Measurements from ENCODE around the gene DDX39A. TPM values are rescaled to one million over a fixed set of nuclear protein-coding genes. Genes with fewer than 3 reads are reported as not detected.
"Not testable (repeated sequence)": the region's sequence is repeated elsewhere in the genome, so short reads cannot be mapped to it uniquely, and the experiment has no call there.

The DDX39A gene
- total RNA-seq, 3 donors from 2014 or later, result 56.9 to 85.5 (median 66.5) TPM

DNA sequence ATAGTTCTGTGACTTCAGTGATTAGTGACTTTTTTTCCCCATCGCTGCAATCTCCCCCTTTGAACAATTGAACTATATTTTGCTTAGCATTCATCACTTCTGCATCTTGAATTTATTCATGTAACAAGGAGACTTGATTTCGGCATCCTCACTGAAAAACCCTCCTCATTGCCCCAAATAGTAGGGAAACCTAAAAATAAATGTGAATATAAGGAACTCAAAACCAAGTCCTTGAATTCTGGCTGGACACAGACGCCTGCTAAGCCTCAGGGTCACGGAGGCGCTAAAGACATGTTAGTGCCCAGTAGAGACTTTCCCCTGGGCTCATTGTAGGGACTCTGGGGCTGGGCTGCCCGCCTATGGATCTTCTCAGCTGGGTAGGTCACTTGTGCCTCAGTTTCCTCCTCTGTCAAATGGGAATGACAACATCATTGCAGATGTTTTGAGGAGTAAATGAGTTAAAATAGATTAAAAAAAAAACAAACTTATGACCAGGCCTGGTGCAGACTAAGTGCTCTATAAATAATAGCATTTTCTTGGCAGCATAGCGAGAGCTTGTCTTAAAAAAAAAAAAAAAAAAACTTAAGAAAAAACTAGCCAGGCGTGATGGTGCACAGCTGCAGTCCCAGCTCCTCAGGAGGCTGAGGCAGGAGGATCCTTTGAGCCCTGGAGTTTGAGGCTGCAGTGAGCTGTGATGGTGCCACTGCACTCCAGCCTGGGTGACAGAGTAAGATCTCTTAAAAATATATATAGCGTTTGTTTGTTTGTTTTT is 39.7 kb downstream of the DDX39A start:
- Histone ChIP-seq H3K36me3 (ENCODE audit: low read depth) (no peaks in the 10 kb centered on the region), H3K9me3 (no peaks in the 10 kb centered on the region), H3K4me1 (ENCODE audit: low read depth) (peaks cover 38% of the 10 kb centered on the region), H3K4me3 (no peak overlapping the region)
- ATAC-seq (no peak), DNase-seq (no peak)
- TF ChIP-seq, protein P1, sequence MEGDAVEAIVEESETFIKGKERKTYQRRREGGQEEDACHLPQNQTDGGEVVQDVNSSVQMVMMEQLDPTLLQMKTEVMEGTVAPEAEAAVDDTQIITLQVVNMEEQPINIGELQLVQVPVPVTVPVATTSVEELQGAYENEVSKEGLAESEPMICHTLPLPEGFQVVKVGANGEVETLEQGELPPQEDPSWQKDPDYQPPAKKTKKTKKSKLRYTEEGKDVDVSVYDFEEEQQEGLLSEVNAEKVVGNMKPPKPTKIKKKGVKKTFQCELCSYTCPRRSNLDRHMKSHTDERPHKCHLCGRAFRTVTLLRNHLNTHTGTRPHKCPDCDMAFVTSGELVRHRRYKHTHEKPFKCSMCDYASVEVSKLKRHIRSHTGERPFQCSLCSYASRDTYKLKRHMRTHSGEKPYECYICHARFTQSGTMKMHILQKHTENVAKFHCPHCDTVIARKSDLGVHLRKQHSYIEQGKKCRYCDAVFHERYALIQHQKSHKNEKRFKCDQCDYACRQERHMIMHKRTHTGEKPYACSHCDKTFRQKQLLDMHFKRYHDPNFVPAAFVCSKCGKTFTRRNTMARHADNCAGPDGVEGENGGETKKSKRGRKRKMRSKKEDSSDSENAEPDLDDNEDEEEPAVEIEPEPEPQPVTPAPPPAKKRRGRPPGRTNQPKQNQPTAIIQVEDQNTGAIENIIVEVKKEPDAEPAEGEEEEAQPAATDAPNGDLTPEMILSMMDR (IDR thresholded peaks at IDR 0.05), result no peak
- intact Hi-C loops (cut with DNase I, micrococcal nuclease), result no loop called here

DNA sequence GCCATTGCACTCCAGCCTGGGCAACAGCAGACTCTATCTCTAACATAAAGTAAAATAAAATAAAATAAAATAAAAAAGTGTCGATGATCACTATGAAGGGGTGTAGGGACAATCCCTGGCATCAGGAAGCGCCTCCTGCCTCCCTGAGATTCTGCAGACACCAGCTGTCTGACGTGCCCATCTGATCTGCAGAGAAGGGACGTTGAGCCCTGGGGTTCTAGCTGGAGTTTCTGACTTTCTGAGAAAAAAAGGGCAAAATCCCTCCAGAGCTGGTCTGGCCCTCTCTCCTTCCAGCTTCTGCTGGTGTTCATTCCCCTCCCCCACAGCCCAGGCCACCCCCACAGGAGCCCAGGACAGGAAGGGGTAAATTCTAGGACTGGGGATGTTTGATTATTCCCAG is 40.3 kb downstream of the DDX39A start:
- intact Hi-C loops (cut with DNase I, micrococcal nuclease), result no loop called here
- no peak overlapping the region for H3K4me3 ChIP-seq
- ATAC-seq (no peak), DNase-seq (no peak)
- TF ChIP-seq, protein P1 (IDR thresholded peaks at IDR 0.05), result no peak
- no peaks in the 10 kb centered on the region for H3K36me3 ChIP-seq (ENCODE audit: low read depth)
- no peaks in the 10 kb centered on the region for H3K9me3 ChIP-seq
- peaks cover 32% of the 10 kb centered on the region for H3K4me1 ChIP-seq (ENCODE audit: low read depth)

DNA sequence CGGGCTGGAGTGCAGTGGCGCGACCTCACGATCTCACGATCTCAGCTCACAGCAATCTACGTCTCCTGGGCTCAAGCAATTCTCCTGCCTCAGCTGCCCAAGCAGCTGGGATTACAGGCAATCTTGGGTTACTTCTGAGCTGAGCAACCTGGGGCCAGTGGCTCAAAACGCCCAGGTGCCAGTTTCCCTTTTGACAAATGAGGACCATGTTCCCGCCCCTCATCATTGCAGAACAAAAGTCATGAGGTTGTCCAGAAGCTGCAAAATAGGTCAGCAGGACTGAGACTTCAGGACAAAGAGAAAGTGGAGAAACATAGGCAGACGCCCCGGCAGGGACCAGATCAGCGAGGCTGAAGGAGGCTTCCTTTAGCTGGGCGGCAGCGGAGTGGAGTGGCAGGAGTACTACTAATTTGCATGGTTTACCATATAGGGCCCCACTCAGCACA is 41.2 kb downstream of the DDX39A start:
- TF ChIP-seq, protein P1 (IDR thresholded peaks at IDR 0.05), result no peak
- Histone ChIP-seq H3K9me3 (no peaks in the 10 kb centered on the region), H3K4me1 (ENCODE audit: low read depth) (peaks cover 24% of the 10 kb centered on the region), H3K4me3 (no peak overlapping the region), H3K36me3 (ENCODE audit: low read depth) (no peaks in the 10 kb centered on the region)
- DNase-seq, result no peak
- ATAC-seq, result no peak
- intact Hi-C loops (cut with DNase I, micrococcal nuclease), result no loop called here

DNA sequence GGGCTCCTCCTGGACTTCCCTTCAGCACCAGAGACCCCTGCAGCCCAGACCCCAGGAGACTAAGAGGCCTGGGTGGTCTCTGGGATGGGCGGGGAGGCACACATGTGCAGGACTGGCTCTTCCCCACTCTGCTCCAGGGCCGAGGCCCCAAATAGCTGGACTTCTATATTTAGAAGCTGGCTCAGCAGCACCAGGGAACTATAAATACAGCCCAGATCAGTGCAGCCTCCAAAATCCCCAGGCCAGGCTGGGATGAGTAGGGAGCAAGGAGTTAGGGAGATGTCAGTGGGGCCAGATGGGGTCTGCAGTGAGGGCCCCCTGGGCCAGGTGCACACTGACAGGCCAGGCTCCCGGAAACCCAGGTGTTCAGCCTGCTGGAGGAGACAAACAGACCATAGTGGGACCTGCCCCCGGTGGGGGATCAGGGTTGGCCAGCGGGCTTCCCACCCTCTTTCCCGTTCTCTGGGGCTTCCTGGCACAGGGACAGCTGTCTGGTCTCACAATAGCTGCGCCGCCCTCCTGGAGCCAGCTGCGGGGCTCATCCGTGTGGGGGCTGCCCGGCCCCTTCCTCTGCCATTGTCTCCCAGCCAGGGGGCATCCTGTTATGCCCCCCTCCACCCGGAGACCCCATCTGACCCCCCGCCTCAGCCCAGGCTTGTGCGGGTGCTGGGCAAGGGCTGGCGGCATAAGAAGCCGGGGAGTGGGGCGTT is 43.4 kb downstream of the DDX39A start:
- ATAC-seq (peak; percentile 42), DNase-seq (no peak)
- Histone ChIP-seq H3K4me3 (no peak overlapping the region), H3K4me1 (ENCODE audit: low read depth) (peaks cover 15% of the 10 kb centered on the region), H3K36me3 (ENCODE audit: low read depth) (no peaks in the 10 kb centered on the region), H3K9me3 (no peaks in the 10 kb centered on the region)
- TF ChIP-seq, protein P1 (IDR thresholded peaks at IDR 0.05), result no peak
- intact Hi-C loops (cut with DNase I, micrococcal nuclease), result no loop called here

DNA sequence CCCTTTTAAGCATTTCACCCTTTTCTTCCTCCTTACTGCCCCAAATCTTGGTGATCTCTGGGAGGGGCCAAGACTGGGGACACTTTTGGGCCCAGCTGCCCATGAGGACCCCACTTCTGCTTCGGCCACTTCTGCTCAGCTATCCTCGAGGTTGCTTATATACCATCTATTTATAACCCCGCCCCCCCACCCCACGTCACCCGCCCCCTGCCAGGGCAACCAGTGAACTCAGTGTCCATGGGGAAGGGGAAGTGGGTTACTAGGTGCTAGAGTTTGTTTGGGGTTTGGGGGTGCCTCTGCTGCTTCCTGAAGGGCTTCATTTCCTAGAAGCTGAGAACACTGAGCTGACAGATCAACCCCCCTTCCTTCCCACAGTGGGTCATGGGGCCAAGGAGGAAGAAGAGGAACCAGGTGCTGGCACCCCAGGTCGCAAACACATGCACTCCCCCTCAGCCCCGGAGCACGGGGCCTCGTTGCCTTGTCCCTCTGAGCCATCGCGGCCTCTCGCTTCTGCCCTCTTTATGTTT is 44.0 kb downstream of the DDX39A start:
- H3K36me3 ChIP-seq (ENCODE audit: low read depth), result no peaks in the 10 kb centered on the region
- no peak overlapping the region for H3K4me3 ChIP-seq
- H3K4me1 ChIP-seq (ENCODE audit: low read depth), result peaks cover 14% of the 10 kb centered on the region
- intact Hi-C loops (cut with DNase I, micrococcal nuclease), result no loop called here
- H3K9me3 ChIP-seq, result no peaks in the 10 kb centered on the region
- DNase-seq (peak; percentile 52 to 80 (median 56)), ATAC-seq (peak; percentile 89)
- TF ChIP-seq, protein P1 (IDR thresholded peaks at IDR 0.05), result no peak

DNA sequence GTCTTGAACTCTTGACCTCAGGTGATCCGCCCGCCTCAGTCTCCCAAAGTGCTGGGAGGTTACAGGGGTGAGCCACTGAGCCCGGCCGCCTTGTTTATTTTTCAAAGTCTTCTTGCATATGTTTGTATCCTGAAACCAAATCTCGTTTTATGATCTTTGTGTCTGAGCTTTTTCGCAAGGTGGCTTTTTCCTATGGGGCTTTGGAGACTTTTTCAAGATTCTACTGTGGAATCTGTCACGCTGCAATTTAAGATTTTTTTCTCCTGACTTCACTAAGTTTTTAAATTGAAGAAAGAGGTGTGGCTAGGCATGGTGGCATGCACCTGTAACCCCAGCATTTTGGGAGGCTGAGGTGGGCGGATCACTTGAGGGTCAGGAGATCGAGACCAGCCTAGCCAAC is 44.8 kb downstream of the DDX39A start:
- H3K9me3 ChIP-seq; DNase-seq; intact Hi-C loops (cut with DNase I, micrococcal nuclease); H3K4me3 ChIP-seq; ATAC-seq; H3K36me3 ChIP-seq (ENCODE audit: low read depth): not testable (repeated sequence)
- H3K4me1 ChIP-seq (ENCODE audit: low read depth), result peaks cover 12% of the 10 kb centered on the region

DNA sequence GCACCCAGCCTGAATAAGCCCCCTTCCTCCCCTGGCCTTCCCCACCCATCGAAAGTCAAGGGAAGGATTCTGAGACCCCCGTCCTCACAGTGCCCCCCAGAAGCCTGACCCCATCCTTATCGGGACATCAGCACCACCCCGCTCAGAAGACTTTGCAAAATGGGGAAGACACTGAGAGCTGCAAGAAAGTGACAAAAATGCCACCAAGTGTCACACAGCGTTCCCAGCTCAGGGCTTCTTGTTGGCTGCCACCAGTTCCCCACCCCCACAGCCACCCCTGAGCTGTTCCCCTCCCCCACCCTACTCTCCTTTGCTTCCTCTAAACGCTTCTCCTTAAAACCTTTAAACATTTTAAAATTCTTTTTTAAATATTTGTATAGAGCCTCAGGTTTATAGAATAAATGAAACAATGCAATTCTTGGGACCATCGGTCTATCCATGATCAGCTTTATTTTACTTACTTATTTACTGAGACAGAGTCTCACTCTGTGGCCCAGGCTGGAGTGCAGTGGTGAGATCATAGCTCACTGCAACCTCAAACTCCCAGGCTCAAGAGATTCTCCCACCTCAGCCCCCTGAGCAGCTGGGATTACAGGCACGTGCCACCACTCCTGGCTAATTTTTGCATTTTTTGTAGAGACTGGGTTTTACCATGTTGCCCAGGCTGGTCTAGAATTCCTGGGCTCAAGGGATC is 46.6 kb downstream of the DDX39A start:
- H3K9me3 ChIP-seq; intact Hi-C loops (cut with DNase I, micrococcal nuclease); H3K4me3 ChIP-seq; H3K36me3 ChIP-seq (ENCODE audit: low read depth); ATAC-seq; DNase-seq: not testable (repeated sequence)
- peaks cover 12% of the 10 kb centered on the region for H3K4me1 ChIP-seq (ENCODE audit: low read depth)

All from mucosa of descending colon (tissue), 3 donors.